ENCODE results near the gene TTF1. TPM values are rescaled to one million over a fixed set of nuclear protein-coding genes. Genes with fewer than 3 reads are reported as not detected.

TTF1 gene
- total RNA-seq, 3 donors from 2014 or later: 24.9 to 27.7 (median 26.1) TPM

GRCh38 chr9:132367613-132368313 lies 38.9 kb downstream of the TTF1 start:
- Mint-ChIP-seq H3K36me3 (ENCODE audit: insufficient read depth) (peaks cover 6% of the 10 kb centered on the region), H3K9me3 (no peaks in the 10 kb centered on the region), H3K27me3 (ENCODE audit: low read depth) (no peaks in the 10 kb centered on the region), H3K4me1 (ENCODE audit: low read depth) (peaks cover 7% of the 10 kb centered on the region), H3K4me3 (no peak overlapping the region)
- DNase-seq: no peak
- ATAC-seq: no peak

GRCh38 chr9:132366481-132366880 lies 40.2 kb downstream of the TTF1 start:
- no peak for DNase-seq
- no peak for ATAC-seq
- no peaks in the 10 kb centered on the region for H3K9me3 Mint-ChIP-seq
- no peaks in the 10 kb centered on the region for H3K4me1 Mint-ChIP-seq (ENCODE audit: low read depth)
- H3K27me3 Mint-ChIP-seq (ENCODE audit: low read depth): no peaks in the 10 kb centered on the region
- peaks cover 1% of the 10 kb centered on the region for H3K36me3 Mint-ChIP-seq (ENCODE audit: insufficient read depth)
- H3K4me3 Mint-ChIP-seq: no peak overlapping the region

DNA sequence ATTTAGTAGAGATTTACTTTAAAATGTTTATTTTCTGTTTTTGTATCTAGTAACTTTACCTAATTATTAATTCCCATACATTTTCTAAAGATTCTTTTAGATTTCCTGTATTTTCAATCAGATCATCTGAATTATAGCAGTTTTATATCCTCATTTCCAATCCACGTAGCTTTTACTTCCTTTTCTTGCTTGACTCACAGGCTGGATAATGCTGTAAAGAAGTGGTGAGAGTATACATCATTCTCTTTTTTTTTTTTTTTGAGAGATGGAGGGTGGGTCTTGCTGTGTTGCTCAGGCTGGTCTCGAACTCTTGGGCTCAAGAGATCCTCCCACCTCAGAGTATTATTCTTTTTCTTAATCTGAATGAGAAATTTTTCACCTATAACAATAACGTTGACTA lies 40.7 kb downstream of the TTF1 start:
- Mint-ChIP-seq H3K4me3 (no peak overlapping the region), H3K4me1 (ENCODE audit: low read depth) (no peaks in the 10 kb centered on the region), H3K27me3 (ENCODE audit: low read depth) (no peaks in the 10 kb centered on the region), H3K9me3 (no peaks in the 10 kb centered on the region), H3K36me3 (ENCODE audit: insufficient read depth) (peaks cover 1% of the 10 kb centered on the region)
- DNase-seq: no peak
- no peak for ATAC-seq

GRCh38 chr9:132364068-132364467 lies 42.6 kb downstream of the TTF1 start:
- Mint-ChIP-seq H3K27me3 (ENCODE audit: low read depth) (no peaks in the 10 kb centered on the region), H3K4me1 (ENCODE audit: low read depth) (no peaks in the 10 kb centered on the region), H3K36me3 (ENCODE audit: insufficient read depth) (no peaks in the 10 kb centered on the region), H3K9me3 (no peaks in the 10 kb centered on the region), H3K4me3 (no peak overlapping the region)
- no peak for ATAC-seq
- DNase-seq: no peak

GRCh38 chr9:132357764-132358163 lies 48.9 kb downstream of the TTF1 start:
- DNase-seq (no peak), ATAC-seq (no peak)
- no peaks in the 10 kb centered on the region for H3K9me3 Mint-ChIP-seq
- peaks cover 15% of the 10 kb centered on the region for H3K4me1 Mint-ChIP-seq (ENCODE audit: low read depth)
- H3K27me3 Mint-ChIP-seq (ENCODE audit: low read depth): no peaks in the 10 kb centered on the region
- no peak overlapping the region for H3K4me3 Mint-ChIP-seq
- peaks cover 9% of the 10 kb centered on the region for H3K36me3 Mint-ChIP-seq (ENCODE audit: insufficient read depth)

DNA sequence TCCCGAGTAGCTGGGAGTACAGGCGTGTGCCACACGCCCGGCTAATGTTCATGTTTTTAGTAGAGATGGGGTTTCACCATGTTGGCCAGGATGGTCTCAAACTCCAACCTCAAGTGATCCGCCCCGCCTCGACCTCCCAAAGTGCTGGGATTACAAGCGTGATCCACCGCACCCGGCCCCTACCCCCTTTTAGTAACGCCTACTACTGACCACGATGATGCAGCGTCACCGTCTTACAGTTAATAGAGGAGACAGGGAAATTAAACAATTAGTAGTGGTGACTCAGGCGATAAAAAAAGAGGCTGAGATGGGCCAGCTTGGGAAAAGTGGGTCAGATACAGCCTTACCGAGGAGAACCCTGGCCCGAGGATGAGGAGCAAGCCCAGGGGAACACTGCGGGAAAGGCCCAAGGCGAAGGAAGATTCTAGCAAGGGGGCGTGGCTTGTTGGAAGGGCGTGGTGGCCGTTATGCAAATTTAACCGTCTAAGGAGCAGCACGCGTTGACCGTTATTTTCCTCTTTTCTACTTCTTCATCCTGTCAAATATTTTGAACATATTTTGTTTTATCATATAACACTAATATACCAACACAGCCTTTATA lies 50.2 kb downstream of the TTF1 start:
- peaks cover 18% of the 10 kb centered on the region for H3K36me3 Mint-ChIP-seq (ENCODE audit: insufficient read depth)
- no peaks in the 10 kb centered on the region for H3K9me3 Mint-ChIP-seq
- peaks cover 28% of the 10 kb centered on the region for H3K4me1 Mint-ChIP-seq (ENCODE audit: low read depth)
- DNase-seq (no peak), ATAC-seq (no peak)
- H3K27me3 Mint-ChIP-seq (ENCODE audit: low read depth): no peaks in the 10 kb centered on the region
- peak overlapping the region; percentile 47 for H3K4me3 Mint-ChIP-seq

DNA sequence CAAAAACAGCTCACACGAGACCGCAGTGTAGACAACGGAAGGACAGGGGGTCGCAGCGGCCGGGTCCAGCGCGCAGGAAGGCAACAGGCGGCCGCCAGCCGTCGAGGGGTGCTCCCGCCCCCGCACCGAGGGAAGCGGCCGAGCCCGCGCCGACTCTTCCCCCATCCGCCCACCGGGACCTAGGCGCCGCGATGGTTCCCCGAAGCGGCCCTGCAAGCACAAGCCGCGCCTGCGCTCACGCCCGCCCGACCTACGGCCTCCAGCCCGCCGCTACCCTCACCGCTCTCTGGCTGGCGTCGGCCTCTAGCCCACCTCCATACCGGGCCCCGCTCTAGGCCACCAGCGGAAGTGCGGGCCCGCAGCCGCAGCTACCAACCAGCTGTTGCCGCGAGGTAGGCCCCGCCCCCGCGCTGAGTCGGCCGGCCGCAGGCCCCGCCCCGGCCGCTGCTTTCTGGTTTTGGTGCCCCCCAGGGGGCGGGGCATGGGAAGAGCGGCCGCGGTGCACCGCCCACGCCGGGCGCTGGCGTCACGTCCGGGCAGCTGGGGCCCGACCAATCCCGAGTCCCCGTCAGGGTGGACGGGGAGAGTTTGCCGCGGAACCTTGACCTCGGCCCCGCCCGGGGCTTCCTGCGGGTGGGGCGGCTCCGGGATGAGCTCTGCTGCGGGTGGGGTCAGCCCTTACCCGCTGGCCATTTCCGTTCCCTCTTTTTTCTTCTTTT lies 51.8 kb downstream of the TTF1 start, which contains the start of gene SETX:
SETX (minus strand) TSS at position 350 of the 719 bp plus-strand sequence. CDS start 5,558 bp downstream, outside the sequence.
- H3K4me3 Mint-ChIP-seq: peak within 1 kb of the TSS; percentile 90
- H3K36me3 Mint-ChIP-seq (ENCODE audit: insufficient read depth): peaks cover 18% of the 10 kb centered on the region

DNA sequence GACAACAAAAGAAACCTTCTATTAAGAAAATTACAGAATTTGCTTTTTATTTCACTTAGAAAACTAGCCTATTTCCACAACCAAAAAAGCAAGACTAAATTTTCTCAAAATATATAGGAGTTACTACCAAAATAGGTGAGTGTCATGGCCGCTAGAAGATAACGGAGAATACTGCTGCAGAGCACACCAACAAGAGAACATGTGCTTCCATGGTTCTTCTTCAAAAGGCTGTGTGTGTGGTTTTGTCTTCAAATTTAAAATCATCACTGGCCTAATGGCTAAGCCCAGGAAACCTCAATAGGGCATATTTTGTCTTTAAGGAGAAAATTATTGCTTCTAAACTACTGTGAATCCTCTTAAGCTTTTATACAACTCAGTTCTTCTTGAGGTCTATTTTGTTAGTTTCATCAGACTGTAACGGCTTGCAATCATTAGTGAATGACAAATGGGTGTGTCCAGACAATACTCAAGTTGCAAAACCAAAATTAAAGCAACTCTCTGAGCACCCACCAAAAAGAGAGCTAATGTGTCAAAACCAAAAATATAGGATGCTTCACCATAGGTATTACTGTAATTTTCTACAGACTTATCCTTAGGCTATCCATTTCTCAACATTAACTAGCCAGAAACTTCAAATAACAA lies 55.1 kb downstream of the TTF1 start:
- Mint-ChIP-seq H3K36me3 (ENCODE audit: insufficient read depth) (peaks cover 32% of the 10 kb centered on the region), H3K9me3 (no peaks in the 10 kb centered on the region), H3K4me1 (ENCODE audit: low read depth) (peaks cover 55% of the 10 kb centered on the region)

More for the DNA sequence above, 51.8 kb downstream of the TTF1 start, which contains the start of gene SETX:
- DNase-seq (peak; percentile 97), ATAC-seq (peak; percentile 91 to 92)
- H3K4me1 Mint-ChIP-seq (ENCODE audit: low read depth): peaks cover 40% of the 10 kb centered on the region
- H3K9me3 Mint-ChIP-seq: no peaks in the 10 kb centered on the region
- H3K27me3 Mint-ChIP-seq (ENCODE audit: low read depth): no peaks in the 10 kb centered on the region

GRCh38 chr9:132350861-132351315 lies 55.8 kb downstream of the TTF1 start:
- ATAC-seq: peak; percentile 7 to 22
- H3K27me3 Mint-ChIP-seq (ENCODE audit: low read depth): no peaks in the 10 kb centered on the region
- H3K4me3 Mint-ChIP-seq: peak overlapping the region; percentile 90
- DNase-seq: no peak
- no peaks in the 10 kb centered on the region for H3K9me3 Mint-ChIP-seq
- peaks cover 36% of the 10 kb centered on the region for H3K36me3 Mint-ChIP-seq (ENCODE audit: insufficient read depth)
- peaks cover 55% of the 10 kb centered on the region for H3K4me1 Mint-ChIP-seq (ENCODE audit: low read depth)

More for the DNA sequence above, 55.1 kb downstream of the TTF1 start:
- no peaks in the 10 kb centered on the region for H3K27me3 Mint-ChIP-seq (ENCODE audit: low read depth)
- no peak for ATAC-seq
- DNase-seq: no peak
- H3K4me3 Mint-ChIP-seq: peak overlapping the region; percentile 90

- DNase-seq (no peak), ATAC-seq (no peak)
- H3K4me3 Mint-ChIP-seq: peak overlapping the region; percentile 5
- H3K36me3 Mint-ChIP-seq (ENCODE audit: insufficient read depth): peaks cover 44% of the 10 kb centered on the region
- H3K27me3 Mint-ChIP-seq (ENCODE audit: low read depth): no peaks in the 10 kb centered on the region
- peaks cover 49% of the 10 kb centered on the region for H3K4me1 Mint-ChIP-seq (ENCODE audit: low read depth)
- no peaks in the 10 kb centered on the region for H3K9me3 Mint-ChIP-seq
Observed at GRCh38 chr9:132348676-132349075, 58.0 kb downstream of the TTF1 start.

DNA sequence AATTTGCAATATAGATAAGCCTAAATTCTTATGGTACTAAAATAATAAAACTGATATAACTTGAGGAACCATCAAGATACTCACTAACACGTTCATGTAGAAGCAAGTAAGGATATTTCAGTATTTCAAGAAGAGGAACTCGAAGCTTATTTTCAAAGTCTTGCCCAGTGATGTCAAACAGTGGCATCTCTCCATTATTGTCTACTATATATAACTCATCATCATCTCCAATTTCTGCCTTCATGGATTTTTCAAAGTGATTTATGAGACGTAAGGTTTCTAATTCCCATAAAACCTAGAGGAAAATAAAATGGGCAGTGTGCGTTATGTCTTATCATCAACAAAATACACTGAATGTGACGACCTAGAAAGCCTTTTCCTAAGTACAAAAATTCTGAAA lies 60.5 kb downstream of the TTF1 start:
- no peaks in the 10 kb centered on the region for H3K27me3 Mint-ChIP-seq (ENCODE audit: low read depth)
- peaks cover 25% of the 10 kb centered on the region for H3K4me1 Mint-ChIP-seq (ENCODE audit: low read depth)
- H3K36me3 Mint-ChIP-seq (ENCODE audit: insufficient read depth): peaks cover 43% of the 10 kb centered on the region
- ATAC-seq: no peak
- no peak overlapping the region for H3K4me3 Mint-ChIP-seq
- DNase-seq: no peak
- no peaks in the 10 kb centered on the region for H3K9me3 Mint-ChIP-seq

DNA sequence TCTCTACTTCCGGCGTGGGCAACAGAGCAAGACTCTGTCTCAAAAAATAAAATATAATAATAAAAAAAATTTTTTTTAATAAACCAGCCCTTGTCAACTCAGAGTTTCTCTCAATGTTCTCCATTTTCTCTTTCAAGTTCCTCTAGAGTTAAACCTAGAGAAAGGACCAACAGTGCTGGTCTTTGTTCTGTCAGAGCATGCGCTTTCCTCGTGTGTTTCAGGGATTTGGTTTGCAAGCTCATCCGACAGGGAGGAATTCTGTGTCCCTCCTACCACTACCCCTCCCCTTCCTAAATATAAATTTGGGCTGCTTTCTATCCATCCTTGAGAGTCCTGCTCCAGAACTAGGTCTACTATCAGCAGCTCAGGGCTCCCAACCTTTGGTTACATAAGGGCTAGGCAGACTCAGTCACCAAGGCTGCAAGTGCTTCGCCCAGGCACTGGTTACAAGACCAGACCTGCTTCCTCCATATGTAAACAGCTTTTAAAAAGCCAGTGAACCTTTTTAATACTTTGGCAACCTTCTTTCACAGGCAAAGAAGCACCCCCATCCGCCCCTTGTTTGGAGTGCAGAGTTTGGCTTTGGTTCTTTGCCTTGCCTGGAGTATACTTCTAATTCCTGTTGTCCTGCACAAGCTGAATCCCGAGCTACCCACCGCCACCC lies 65.3 kb downstream of the TTF1 start:
- H3K9me3 Mint-ChIP-seq: no peaks in the 10 kb centered on the region
- ATAC-seq: no peak
- H3K4me1 Mint-ChIP-seq (ENCODE audit: low read depth): peaks cover 8% of the 10 kb centered on the region
- no peaks in the 10 kb centered on the region for H3K27me3 Mint-ChIP-seq (ENCODE audit: low read depth)
- H3K36me3 Mint-ChIP-seq (ENCODE audit: insufficient read depth): peaks cover 51% of the 10 kb centered on the region
- DNase-seq: no peak
- no peak overlapping the region for H3K4me3 Mint-ChIP-seq

DNA sequence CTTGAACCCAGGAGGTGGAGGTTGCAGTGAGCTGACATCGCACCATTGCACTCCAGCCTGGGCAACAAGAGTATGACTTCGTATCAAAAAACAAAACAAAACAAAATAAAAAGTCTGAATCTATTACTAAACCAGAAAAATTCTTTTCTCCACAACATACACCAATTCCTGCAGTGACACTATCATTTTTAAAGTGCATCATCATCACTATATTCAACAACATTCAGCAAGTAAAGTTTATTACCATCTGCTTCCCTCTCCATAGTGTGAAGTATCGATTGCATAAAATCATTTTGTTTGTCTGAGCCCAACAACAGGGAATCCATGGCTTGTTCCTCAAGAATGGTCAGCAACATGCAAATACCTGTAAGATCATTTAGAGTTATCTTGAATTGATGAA lies 72.3 kb downstream of the TTF1 start:
- H3K4me3 Mint-ChIP-seq: no peak overlapping the region
- ATAC-seq: no peak
- peaks cover 4% of the 10 kb centered on the region for H3K9me3 Mint-ChIP-seq

DNA sequence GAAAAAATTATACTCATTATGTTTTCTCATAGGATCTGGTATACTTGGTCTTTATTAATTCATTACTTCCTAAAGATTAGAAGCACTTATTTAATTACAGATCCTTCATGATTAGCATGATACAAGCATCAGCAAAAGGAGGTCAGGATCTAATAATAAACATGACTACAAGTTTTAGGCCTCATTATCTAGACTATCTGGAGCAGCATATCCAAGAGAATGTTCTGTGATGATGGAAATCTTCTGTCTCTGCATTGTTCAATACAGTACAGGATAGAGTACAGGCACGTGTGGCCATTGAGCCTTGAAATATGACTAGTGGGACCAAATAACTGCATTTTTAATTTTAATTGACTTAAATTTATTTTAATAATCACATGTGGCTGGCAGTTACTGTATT lies 73.1 kb downstream of the TTF1 start:
- peaks cover 6% of the 10 kb centered on the region for H3K9me3 Mint-ChIP-seq
- ATAC-seq (no peak), DNase-seq (no peak)
- H3K27me3 Mint-ChIP-seq (ENCODE audit: low read depth): no peaks in the 10 kb centered on the region
- peaks cover 66% of the 10 kb centered on the region for H3K36me3 Mint-ChIP-seq (ENCODE audit: insufficient read depth)
- no peak overlapping the region for H3K4me3 Mint-ChIP-seq
- H3K4me1 Mint-ChIP-seq (ENCODE audit: low read depth): peaks cover 13% of the 10 kb centered on the region

More for the DNA sequence above, 72.3 kb downstream of the TTF1 start:
- Mint-ChIP-seq H3K27me3 (ENCODE audit: low read depth) (no peaks in the 10 kb centered on the region), H3K36me3 (ENCODE audit: insufficient read depth) (peaks cover 62% of the 10 kb centered on the region), H3K4me1 (ENCODE audit: low read depth) (peaks cover 10% of the 10 kb centered on the region)
- no peak for DNase-seq
